Measurements from ENCODE around the gene FAT1.

The FAT1 gene

DNA sequence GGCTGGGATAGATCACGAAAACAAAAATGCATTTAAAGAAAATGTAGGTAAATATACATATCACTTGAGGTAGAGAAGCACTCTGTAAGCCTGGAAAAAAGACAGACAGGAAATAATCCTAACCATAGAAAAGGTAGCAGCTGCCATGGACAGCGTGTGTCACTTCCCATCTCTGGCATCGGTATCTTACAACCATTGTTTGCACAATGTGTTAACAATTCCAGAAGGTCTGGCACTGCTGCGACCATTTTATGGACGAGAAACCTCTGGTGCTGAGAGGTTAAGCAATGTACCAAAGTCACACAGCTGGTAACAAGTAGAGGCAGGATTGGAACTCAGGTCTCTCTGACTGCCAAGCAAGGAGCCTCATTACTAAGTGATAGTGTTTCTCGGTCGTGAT lies 166.6 kb downstream of the FAT1 start:
- no peak for TF ChIP-seq ZFX (IDR thresholded peaks at IDR 0.05)
- TF ChIP-seq, protein P1, sequence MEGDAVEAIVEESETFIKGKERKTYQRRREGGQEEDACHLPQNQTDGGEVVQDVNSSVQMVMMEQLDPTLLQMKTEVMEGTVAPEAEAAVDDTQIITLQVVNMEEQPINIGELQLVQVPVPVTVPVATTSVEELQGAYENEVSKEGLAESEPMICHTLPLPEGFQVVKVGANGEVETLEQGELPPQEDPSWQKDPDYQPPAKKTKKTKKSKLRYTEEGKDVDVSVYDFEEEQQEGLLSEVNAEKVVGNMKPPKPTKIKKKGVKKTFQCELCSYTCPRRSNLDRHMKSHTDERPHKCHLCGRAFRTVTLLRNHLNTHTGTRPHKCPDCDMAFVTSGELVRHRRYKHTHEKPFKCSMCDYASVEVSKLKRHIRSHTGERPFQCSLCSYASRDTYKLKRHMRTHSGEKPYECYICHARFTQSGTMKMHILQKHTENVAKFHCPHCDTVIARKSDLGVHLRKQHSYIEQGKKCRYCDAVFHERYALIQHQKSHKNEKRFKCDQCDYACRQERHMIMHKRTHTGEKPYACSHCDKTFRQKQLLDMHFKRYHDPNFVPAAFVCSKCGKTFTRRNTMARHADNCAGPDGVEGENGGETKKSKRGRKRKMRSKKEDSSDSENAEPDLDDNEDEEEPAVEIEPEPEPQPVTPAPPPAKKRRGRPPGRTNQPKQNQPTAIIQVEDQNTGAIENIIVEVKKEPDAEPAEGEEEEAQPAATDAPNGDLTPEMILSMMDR (conservative IDR thresholded peaks at IDR 0.05): no peak
- H3K27ac ChIP-seq: no peak overlapping the region

DNA sequence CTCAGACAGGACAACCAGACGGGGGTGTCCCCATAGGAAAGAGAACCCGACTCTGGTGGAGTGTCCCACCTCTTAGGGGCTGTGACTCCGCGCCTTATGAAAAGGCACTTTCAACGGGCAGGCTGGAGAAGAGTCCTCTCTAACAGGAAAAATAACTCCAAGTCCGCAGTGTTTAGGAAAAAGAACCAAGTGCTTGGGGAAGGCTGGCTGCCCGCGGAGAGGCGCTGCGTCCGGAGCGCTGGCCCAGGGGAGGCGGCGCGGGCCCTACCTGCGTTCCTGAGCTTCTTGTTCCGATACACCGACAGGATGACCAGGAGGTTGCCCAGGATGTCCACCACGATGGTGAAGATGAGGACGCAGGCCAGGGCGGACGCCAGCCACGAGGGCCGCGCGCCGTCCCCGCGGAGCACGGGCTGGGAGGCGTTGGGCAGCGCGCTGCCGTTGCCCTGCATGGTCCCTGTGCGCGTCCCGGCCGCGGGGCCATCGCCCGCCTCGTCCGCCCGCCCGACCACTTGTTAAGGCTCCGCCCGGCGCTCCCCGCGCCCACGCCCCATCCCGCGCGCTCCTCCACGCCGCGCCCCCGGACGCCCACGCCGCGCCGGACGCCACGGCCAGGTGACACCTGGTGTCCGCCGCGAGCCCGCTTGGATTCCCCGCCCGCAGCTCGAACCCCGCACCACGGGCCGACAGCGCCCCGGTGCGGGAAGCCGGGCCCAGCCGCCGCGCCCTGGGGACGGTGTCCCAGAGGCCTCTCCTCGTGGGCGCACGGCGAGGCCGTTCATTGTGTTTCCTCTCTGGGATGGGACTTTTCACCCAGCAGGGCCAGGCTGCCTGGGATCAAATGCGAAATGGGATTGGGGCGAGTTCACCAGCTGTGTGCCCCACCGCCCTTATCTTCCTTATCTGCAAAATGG lies 168.5 kb downstream of the FAT1 start, which contains the start of gene MTNR1A:
TSS of gene MTNR1A (minus strand) at position 654 of the 914 bp plus-strand sequence. CDS start at position 452, 202 bp downstream.
- H3K27ac ChIP-seq: no peak within 1 kb of the TSS
- TF ChIP-seq, protein P1 (conservative IDR thresholded peaks at IDR 0.05): peak; percentile 34
- no peak for TF ChIP-seq ZFX (IDR thresholded peaks at IDR 0.05)

DNA sequence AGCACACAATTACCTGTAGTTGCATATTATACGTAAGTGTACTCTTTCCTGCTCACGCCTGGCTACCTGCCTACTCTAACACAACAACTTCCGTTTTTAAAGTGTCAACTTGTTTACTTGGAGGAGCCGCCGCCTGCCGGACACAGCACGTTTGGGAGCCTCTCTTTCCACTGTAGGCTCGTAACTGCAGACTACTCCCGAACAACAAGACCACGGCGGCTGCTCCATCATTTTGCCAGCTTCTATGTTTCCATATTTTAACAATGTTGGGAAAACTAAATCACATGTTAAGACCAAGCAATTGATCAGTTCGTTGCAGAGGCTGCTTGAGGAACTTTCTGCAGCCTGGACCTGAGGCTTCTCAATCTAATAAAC lies 169.1 kb downstream of the FAT1 start:
- TF ChIP-seq ZFX (IDR thresholded peaks at IDR 0.05): no peak
- TF ChIP-seq, protein P1 (conservative IDR thresholded peaks at IDR 0.05): peak; percentile 37
- H3K27ac ChIP-seq: no peak overlapping the region

DNA sequence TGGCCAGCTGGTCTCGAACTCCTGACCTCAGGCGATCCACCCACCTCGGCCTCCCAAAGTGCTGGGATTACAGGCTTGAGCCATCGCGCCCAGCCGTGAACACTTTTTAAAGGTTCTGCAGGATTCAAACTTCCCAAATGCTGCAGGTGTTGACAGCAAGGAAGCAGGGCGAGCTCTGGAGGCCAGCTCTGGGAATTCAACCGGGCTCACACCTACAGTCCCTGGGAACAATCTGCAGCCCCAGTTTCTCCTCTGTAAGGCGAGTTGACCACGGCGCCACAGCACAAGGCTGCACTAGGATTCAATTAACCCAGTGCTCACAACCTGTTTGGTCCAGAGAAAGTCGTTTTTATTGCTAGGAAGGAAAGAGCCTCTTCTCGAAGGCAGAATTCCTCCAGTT lies 169.9 kb downstream of the FAT1 start:
- H3K27ac ChIP-seq: no peak overlapping the region

DNA sequence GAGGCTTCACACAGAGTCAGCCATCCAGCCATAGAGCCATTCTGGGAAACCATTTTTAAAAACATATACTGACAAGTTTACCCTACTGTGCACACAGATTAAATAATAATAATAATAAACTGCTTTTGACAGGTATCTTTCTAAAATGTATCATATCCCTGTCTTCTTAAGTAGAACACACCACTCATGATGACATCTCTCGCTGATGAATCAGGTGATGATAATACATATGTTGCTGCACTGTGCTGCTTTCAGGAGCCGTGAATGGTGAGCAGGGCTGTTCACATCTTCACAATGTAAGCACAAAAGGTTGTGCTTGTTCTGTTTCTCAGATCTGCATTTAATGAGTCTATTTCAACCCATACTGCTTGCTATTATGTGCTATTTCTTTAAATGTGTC lies 171.8 kb downstream of the FAT1 start:
- TF ChIP-seq, protein P1 (conservative IDR thresholded peaks at IDR 0.05): no peak
- no peak overlapping the region for H3K27ac ChIP-seq

More for the DNA sequence above, 169.9 kb downstream of the FAT1 start:
- TF ChIP-seq ZFX (IDR thresholded peaks at IDR 0.05): no peak
- TF ChIP-seq, protein P1 (conservative IDR thresholded peaks at IDR 0.05): no peak

DNA sequence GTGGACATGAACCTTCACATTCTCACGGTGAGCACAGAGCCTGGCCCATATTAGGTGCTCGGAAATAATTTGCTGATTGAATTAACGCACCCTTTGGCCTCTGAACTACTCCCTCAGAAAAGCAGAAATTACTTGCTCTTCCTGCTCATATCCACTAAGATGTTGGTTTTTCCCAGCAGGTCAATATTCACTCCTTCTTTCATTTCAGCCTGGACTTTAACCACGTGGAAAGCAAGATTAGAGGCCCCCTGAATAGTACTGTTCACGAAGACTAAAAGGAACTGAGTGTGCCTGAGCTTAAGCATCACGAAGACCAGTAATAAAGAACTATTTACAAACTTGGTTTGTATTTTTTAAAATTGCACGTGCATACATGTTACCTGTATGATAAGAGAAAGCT lies 178.2 kb downstream of the FAT1 start:
- H3K27ac ChIP-seq: no peak overlapping the region
- no peak for TF ChIP-seq ZFX (IDR thresholded peaks at IDR 0.05)
- TF ChIP-seq, protein P1 (conservative IDR thresholded peaks at IDR 0.05): no peak

DNA sequence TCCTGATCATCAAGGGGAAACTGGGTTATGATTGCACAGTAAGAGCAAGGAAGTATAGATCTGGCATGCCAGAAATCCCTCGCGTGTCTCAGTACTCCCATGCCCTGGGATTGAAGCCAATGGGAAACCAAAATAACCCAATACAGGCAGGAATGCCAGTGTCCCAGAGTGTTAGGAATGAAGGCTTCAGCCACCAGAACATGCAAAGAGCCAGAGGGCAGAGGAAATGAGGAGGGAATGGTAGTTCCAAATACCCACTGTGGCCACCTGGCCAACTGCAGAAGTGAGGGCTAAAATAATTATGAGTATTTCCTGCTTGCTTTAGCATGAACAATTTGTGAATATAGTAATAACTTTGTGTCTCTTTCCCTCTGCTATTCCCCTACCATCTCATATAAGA lies 180.4 kb downstream of the FAT1 start:
- H3K27ac ChIP-seq: no peak overlapping the region
- TF ChIP-seq, protein P1 (conservative IDR thresholded peaks at IDR 0.05): no peak
- TF ChIP-seq ZFX (IDR thresholded peaks at IDR 0.05): no peak

Data from C4-2B (cell line).